ENCODE data around the gene DPEP2.

- no peak for TF ChIP-seq POLR2AphosphoS5 (IDR thresholded peaks at IDR 0.05; ENCODE audit: low read length)
- TF ChIP-seq E2F4 (IDR thresholded peaks at IDR 0.05; ENCODE audit: low read depth, low read length): no peak
- TF ChIP-seq CTCF (IDR thresholded peaks at IDR 0.05 in 2 of 3, conservative IDR thresholded peaks at IDR 0.05 in 1 of 3; ENCODE audit: control insufficient read depth in 2 of 3, extremely low read depth in 1 of 3, insufficient read depth in 1 of 3, low read depth in 3 of 3, low read length in 3 of 3): no peak
- TF ChIP-seq MAX (IDR thresholded peaks at IDR 0.05; ENCODE audit: low read depth, low read length): no peak; the same call in 1 of the 2 replicates
- TF ChIP-seq ATF3 (IDR thresholded peaks at IDR 0.05; ENCODE audit: borderline replicate concordance, extremely low read depth, low read depth, low read length): no peak
- peak; percentile 14 to 36; a peak in 1 of 4 replicates for TF ChIP-seq EP300 (IDR thresholded peaks at IDR 0.05; ENCODE audit: borderline replicate concordance in 1 of 2, control insufficient read depth in 1 of 2, low read depth in 2 of 2, low read length in 2 of 2)
- peak; percentile 45 for TF ChIP-seq USF1 (IDR thresholded peaks at IDR 0.05; ENCODE audit: borderline replicate concordance, extremely low read length, insufficient read depth, low read depth, low read length)
- TF ChIP-seq EZH2 (IDR thresholded peaks at IDR 0.05; ENCODE audit: borderline replicate concordance, control insufficient read depth, low read depth, low read length): no peak
- no peak for TF ChIP-seq POLR2A (IDR thresholded peaks at IDR 0.05; ENCODE audit: low read depth, low read length)
- no peak; the same call in 1 of the 2 replicates for TF ChIP-seq SMC3 (IDR thresholded peaks at IDR 0.05; ENCODE audit: borderline replicate concordance, low read length)
- TF ChIP-seq RFX5 (IDR thresholded peaks at IDR 0.05; ENCODE audit: low read depth, low read length): no peak
These were observed 9.8 kb downstream of the DPEP2 start for GRCh38 chr16:67989322-67990017.

All from GM12878 (cell line).